HepG2 (cell line): ENCODE measurements around the gene AAR2. TPM values are rescaled to one million over a fixed set of nuclear protein-coding genes. Genes with fewer than 3 reads are reported as not detected.
A peak's percentile ranks its signal among the peaks of the same experiment; 100 is the strongest.

ENCODE experiments used
- DPF2 ChIP-seq: sonication (generic); formaldehyde crosslinking; IDR thresholded peaks from 2 replicates; pipeline ENCODE4 v1.4.0; 2020; ENCODE audit warnings: mild to moderate bottlenecking, low read depth, missing genetic modification reagents, borderline replicate concordance
- HOXD1 ChIP-seq: sonication (generic); formaldehyde crosslinking; IDR thresholded peaks from 2 replicates; pipeline ENCODE4 v1.5.0; 2020; ENCODE audit warnings: missing genetic modification reagents
- NFKB2 ChIP-seq: sonication (generic); formaldehyde crosslinking; IDR thresholded peaks from 2 replicates; pipeline ENCODE4 v1.4.0; 2020; ENCODE audit warnings: missing genetic modification reagents, borderline replicate concordance
- REXO4 ChIP-seq: sonication (generic); formaldehyde crosslinking; IDR thresholded peaks from 2 replicates; pipeline ENCODE4 v1.8.0; 2022; ENCODE audit warnings: missing genetic modification reagents, mild to moderate bottlenecking, borderline replicate concordance
- SOX6 ChIP-seq, 2 experiments: fragments of 450-650 bp in 1 of 2; sonication (generic) in 1 of 2; formaldehyde crosslinking in 1 of 2; IDR thresholded peaks; 2 replicates each; pipeline versions ENCODE4 v1.4.0 to v1.6.1; 2017 to 2020; ENCODE audit warnings: antibody characterized with exemption in 1 of 2, mild to moderate bottlenecking in 1 of 2, missing genetic modification reagents in 1 of 2
- SP2 ChIP-seq: sonication (generic); formaldehyde crosslinking; IDR thresholded peaks from 2 replicates; pipeline ENCODE4 v1.5.1; 2020; ENCODE audit warnings: mild to moderate bottlenecking, missing genetic modification reagents
- TOPORS ChIP-seq: sonication (generic); formaldehyde crosslinking; IDR thresholded peaks from 2 replicates; pipeline ENCODE4 v1.8.0; 2023; ENCODE audit warnings: mild to moderate bottlenecking, missing genetic modification reagents
- ZC3H4 ChIP-seq: sonication (generic); formaldehyde crosslinking; IDR thresholded peaks from 2 replicates; pipeline ENCODE4 v1.4.0; 2020; ENCODE audit warnings: missing genetic modification reagents, borderline replicate concordance
- ZNF138 ChIP-seq: sonication (generic); formaldehyde crosslinking; IDR thresholded peaks from 2 replicates; pipeline ENCODE4 v1.5.0; 2020; ENCODE audit warnings: mild to moderate bottlenecking, low read depth, missing genetic modification reagents
- ZZZ3 ChIP-seq: sonication (generic); formaldehyde crosslinking; IDR thresholded peaks from 2 replicates; pipeline ENCODE4 v1.4.0; 2020; ENCODE audit warnings: missing genetic modification reagents, mild to moderate bottlenecking, borderline replicate concordance
- polyA plus RNA-seq, 8 experiments: library from polyadenylated mRNA; depleted of rRNA in 3 of 8; stranded (reverse) in 7 of 8; unstranded in 1 of 8; fragments of >200 nt; fragmentation: Illumina TruSeq in 4 of 8; extraction: Trizol in 4 of 8; gene quantifications; 2 replicates each; pipeline versions ENCODE4 v1.2.1 to v1.2.3, GENCODE V29; 2011 to 2016; ENCODE audit warnings: low read depth in 4 of 8, missing spikeins in 1 of 8, mixed read lengths in 1 of 8; ENCODE audit not compliant: insufficient read depth in 1 of 8
- total RNA-seq, 5 experiments: library from RNA; depleted of rRNA; stranded (reverse); fragments of >200 nt; fragmentation: Illumina TruSeq; extraction: Trizol; gene quantifications; 2 replicates each; pipeline ENCODE4 v1.2.3, GENCODE V29; 2016; ENCODE audit warnings: low read depth in 1 of 5
- TF ChIP-seq, protein P1 (sequence below): sonication (generic); formaldehyde crosslinking; IDR thresholded peaks from 2 replicates; pipeline ENCODE4 v1.4.0; 2020; ENCODE audit warnings: mild to moderate bottlenecking, missing genetic modification reagents

Gene AAR2
- total and polyA plus RNA-seq, 2 of the 13 experiments (the other 11 are each of a cell fraction or from before 2014, with no cell fraction given): 45.2 to 46.2 TPM

DNA sequence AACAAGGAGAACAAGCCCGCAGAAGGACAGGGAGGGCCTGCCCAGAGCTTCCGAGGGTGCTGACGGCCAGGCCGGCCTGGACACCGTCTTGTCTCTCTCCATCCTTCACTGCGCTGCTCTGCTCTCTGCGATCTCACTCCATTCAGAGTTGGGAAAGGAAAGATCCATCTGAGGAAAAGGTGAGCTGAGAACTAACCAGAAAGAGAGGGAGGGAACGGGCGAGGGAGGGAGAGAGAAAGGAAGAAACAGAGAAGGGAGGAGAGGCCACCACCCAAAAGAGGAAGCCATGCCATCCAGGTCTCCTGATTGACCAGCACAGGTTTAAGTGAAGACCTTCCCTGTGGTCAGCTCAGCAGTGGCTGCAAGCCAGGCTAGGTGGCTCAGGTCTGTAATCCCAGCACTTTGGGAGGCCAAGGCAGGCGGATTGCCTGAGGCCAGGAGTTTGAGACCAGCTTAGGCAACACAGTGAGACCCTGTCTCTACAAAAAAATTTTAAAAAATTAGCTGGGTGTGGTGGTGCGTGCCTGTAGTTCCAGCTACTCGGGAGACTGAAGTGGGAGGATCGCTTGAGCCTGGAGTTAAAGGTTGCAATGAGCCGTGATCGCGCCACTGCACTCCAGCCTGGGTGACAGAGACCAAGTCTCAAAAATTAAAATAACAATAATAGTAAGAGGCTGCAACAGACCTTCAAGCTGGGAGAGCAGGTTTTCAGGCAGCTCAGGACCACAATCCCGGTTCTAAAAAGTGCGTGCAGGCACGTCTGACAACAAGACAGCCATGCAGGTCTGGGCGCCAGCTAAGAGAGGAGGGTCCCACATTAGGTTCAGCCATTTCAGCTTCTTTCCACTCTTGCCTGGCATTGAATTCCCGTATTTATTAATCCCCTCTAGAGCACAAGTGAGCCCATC is 35.6 kb downstream of the AAR2 start (continued):
- TF ChIP-seq REXO4 (CRISPR knock-in tag) (0 out of 2 replicates have a peak, but pooled peaks have one; percentile 6), SP2 (CRISPR knock-in tag) (no peak), HOXD1 (CRISPR knock-in tag) (no peak), DPF2 (CRISPR knock-in tag) (peak; percentile 51; the same call in 1 of the 2 replicates), ZZZ3 (CRISPR knock-in tag) (no peak), TOPORS (CRISPR knock-in tag) (no peak), NFKB2 (CRISPR knock-in tag) (no peak), ZC3H4 (0 out of 2 replicates have a peak, but pooled peaks have one; percentile 33), ZNF138 (CRISPR knock-in tag) (peak; percentile 17; the same call in 1 of the 2 replicates), SOX6 (IDR thresholded peaks at IDR 0.05) (no peak), SOX6 (CRISPR knock-in tag; IDR thresholded peaks at IDR 0.05) (0 out of 2 replicates have a peak, but pooled peaks have one; percentile 5)
- TF ChIP-seq, protein P1, sequence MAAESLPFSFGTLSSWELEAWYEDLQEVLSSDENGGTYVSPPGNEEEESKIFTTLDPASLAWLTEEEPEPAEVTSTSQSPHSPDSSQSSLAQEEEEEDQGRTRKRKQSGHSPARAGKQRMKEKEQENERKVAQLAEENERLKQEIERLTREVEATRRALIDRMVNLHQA (CRISPR knock-in tag): no peak
